Thoracic aorta endothelial cell (primary cell): ENCODE results near the gene ERVK3-1. TPM values are rescaled to one million over a fixed set of nuclear protein-coding genes. Genes with fewer than 3 reads are reported as not detected.

Source experiments
- small RNA-seq: library from RNA; depleted of rRNA; stranded (forward); fragments of <200 nt; gene quantifications from one replicate; pipeline ENCODE3, GENCODE V24; 2012
- total RNA-seq: library from RNA; depleted of rRNA; stranded (reverse); fragments of >200 nt; gene quantifications from 2 replicates; pipeline ENCODE4 v1.2.3, GENCODE V29; 2012

Gene ERVK3-1, protein sequence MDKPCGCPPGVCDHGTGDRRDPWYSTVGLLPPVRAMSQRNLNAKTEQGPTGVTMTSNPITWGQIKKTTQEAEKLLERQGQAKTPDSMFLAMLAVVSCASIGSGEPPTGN
- total RNA-seq, result 27.4 and 28.0 TPM in 2 replicates

DNA sequence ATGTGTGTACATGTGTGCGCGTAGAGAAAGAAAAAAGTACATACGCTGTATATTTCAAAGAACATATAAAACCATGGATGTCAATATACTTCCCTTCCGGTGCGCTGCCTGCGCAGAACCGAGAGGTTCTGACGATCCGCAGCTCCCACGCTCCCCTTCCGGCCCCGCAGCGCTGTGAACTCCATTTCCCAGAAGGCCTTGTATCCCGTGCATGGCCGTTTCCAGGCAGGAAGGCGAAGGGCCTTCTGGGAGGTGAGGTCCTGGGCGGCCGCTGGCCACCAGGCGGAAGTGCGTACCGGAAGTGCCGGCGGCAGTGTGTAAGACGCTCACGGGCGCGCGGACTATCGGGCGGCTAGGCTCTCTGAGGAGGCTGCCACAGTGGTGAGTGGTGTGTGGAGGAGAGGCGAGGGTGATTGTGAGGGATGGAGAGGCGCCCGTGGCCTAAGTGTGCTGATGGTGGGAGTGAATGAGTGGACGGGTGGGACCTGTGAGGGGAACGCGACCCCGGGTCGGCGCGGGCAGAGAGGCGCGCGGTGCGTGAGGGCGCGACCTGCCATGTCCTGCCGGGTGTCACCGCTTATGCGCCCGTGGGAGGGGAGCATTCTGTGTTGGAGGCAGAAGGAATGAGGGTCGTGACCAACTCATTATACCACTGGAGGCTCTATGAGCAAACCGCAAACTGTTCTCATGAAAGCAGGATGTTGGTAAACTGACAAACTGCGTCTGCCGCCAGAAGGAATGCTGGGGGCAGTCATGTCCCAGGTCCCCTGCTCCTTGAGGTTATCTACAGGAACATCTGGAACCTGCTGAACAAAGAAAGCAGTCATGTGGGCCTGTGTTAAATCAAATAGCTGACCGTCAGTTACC, at the start of gene ERVK3-1:
ERVK3-1 (plus strand) TSS at position 313 of the 867 bp plus-strand sequence. CDS start 6,792 bp downstream, outside the sequence.

DNA sequence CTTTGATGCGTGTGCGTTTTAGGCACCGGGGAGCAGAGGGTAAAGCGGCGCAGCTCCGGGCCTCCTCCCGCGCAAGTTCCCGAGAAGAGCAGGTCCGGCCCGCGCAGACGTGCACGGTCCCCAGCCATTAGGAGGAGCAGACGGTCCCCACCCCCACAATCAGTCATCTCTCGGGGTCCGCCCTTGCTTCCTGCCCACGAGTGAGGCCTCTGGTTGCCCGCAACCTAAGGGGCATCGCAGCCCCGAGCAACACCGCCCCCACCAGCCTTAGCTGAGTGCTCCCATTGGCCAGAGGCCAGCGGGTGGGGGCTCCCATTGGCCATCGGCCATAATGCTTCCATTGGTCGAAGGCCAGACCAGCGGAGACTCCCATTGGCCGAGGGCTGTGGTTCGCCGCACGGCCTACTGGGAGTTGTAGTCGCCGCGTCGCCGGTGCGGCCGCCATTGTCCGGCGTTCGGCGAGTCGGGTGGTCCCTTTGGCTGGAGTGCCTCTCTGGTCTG, 26.6 kb upstream of the ERVK3-1 start, which contains the start of gene ZNF8:
ZNF8 (plus strand) TSS at position 415 of the 501 bp plus-strand sequence. CDS start 127 bp downstream, outside the sequence.

DNA sequence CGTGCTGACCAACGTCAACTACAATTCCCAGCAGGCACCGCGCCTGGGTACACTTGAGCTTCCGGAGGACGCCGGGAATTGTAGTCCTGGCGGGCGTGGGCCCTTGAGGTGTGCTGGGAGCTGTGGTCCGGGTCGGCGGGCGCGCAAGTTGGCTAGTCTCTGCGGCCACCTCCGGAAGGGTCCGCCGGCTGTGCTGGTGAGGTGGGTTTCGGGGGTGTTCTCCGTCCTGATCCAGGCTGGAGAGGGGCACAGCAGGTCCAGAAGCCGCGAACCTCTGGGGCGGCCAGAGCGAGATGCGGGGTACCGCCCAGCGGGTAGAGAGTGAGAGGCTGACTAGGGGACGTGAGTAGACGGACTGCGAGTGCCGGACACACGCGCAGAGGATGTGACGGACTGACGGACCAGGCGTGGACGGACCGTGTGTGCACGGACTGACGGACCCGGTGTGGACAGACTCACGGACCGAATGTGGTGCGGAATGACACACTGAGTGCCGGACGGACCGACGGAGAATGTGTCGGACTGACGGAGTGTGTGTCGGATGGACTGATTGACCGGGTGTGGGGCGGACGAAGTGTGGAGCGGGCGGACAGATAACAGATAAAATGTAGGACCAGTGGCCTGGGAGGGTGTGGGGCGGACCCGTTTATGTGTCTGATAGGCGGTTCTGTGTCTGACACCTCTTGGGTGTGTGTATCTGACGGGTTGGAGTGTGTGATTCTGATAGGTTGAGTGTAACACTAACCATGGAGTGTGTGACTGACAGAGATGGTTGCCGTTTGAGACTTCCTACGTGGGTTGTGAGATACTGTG, 21.9 kb downstream of the ERVK3-1 start, which contains the start of gene ZSCAN22:
ZSCAN22 (plus strand) TSS at position 81 of the 813 bp plus-strand sequence. CDS start 7,809 bp downstream, outside the sequence.

DNA sequence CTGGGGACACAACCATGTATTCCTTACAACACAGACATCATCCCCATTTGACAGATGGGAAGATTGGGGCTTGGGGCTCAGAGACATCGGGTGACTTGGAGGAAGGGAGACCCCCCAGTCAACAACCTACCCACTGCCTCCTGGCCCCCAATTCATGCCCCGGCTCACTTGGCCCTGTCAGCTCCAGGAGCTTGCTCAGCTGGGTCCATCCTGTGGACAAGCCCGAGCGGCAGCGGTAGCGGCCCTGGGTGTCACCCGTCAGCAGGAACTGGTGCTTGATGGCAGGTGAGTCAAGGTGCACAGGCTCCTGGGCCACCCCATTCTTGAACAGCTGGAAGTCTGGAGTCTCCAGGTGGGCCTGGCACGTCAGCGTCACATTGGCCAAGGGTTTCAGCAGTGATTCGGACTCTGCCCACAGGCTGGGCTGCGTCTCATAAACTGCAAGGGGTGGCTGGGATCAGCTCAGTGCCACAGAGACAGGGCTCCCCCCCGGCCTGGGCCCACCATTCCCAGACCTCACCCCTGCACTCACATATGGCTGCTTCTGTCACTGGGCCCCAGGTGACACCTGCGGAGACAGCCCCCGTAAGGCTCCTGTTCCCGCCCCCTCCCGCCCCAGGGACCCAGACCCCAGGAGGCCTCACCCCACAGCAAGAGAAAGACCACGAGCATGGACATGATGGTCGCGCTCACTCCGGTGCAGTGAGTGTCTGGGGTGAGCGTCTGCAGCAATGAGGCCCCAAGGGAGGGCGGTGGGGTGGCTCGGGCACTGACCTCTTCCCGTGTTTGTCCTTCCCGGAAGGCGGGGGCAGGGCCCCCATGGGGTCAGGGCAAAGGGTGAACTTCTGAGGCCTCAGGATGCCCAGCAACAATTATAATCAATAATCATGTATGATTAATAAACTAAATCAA, 47.8 kb downstream of the ERVK3-1 start, which contains the start of gene A1BG:
A1BG (minus strand) TSS at position 733 of the 912 bp plus-strand sequence; CDS start at position 678, 55 bp downstream.

DNA sequence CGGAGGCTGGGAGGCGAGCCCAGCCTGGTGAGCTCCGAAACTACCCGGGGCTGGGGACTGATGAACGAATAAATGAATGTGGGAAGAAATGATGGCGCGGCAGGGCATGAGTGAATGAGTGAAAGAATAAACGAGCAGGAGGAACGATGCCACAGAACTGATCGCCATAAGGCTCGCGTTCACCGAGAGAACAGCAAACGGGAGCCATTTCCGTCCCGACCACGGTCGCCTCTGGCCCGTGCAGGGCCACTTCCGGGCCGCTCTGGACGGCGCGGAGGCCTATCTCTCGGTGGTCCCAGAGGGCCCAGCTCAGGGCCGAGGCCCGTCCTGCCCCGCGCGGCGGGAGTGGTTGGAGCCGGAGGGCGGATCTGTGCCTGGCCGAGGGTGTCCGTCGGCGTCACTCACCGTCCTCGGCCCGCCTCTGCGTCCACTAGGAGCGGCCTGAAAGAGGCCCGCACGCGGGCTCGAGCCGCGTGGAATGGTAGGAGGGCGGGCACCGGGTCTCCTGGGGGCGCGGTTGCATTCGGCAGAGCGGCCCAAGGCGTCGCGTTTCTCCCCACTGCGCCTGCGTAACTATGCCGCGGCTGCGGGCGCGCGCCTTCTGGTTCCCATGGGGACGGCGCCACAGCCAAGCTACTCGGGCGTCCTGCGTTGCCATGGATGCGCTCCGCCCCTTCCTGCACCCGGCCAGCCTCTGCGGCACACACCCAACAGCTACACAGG, 57.3 kb downstream of the ERVK3-1 start, which contains the start of gene ZNF497:
ZNF497 (minus strand) TSS at position 480 of the 723 bp plus-strand sequence. CDS start 5,116 bp downstream, outside the sequence.

Small RNA genes lying within 50 kb of the gene (small RNA-seq; reads per million reads assigned to genes)
- not detected for gene MIR6806
- not detected for gene RNA5SP473

Other genes with a start within 250 kb of the ERVK3-1 start
- gene ZNF135, start 246.1 kb upstream of the ERVK3-1 start, total RNA-seq, result 0.14 and 0.80 TPM in 2 replicates
- gene ZSCAN18, start 207.1 kb upstream of the ERVK3-1 start, total RNA-seq, result 13.9 and 17.6 TPM in 2 replicates
- 8.8 and 9.5 TPM in 2 replicates for gene ZNF329, start 154.6 kb upstream of the ERVK3-1 start, total RNA-seq
- gene ZNF274, start 122.3 kb upstream of the ERVK3-1 start, total RNA-seq, result 19.2 and 23.0 TPM in 2 replicates
- 54.0 and 61.5 TPM in 2 replicates for gene ZNF544, start 76.5 kb upstream of the ERVK3-1 start, total RNA-seq
- 6.9 and 8.0 TPM in 2 replicates for gene ZNF8, start 26.4 kb upstream of the ERVK3-1 start, total RNA-seq
- 2.9 and 3.2 TPM in 2 replicates for gene ZSCAN22, start 21.6 kb downstream of the ERVK3-1 start, total RNA-seq
- gene A1BG, start 48.1 kb downstream of the ERVK3-1 start, total RNA-seq, result 1.0 and 3.6 TPM in 2 replicates
- 0.36 and 0.40 TPM in 2 replicates for gene ZNF497, start 57.4 kb downstream of the ERVK3-1 start, total RNA-seq
- 0.57 and 1.2 TPM in 2 replicates for gene ZNF837, start 75.7 kb downstream of the ERVK3-1 start, total RNA-seq
- gene RPS5, start 81.9 kb downstream of the ERVK3-1 start, total RNA-seq, result 1,068 and 1,110 TPM in 2 replicates
- 0.14 and 0.27 TPM in 2 replicates for gene RNF225, start 90.3 kb downstream of the ERVK3-1 start, total RNA-seq
- gene ZNF584, start 103.3 kb downstream of the ERVK3-1 start, total RNA-seq, result 10.0 and 14.0 TPM in 2 replicates
- 5.5 and 6.7 TPM in 2 replicates for gene ZNF132, start 134.8 kb downstream of the ERVK3-1 start, total RNA-seq
- 6.8 and 8.8 TPM in 2 replicates for gene ZNF324B, start 146.2 kb downstream of the ERVK3-1 start, total RNA-seq
- gene ZNF324, start 161.7 kb downstream of the ERVK3-1 start, total RNA-seq, result 11.2 and 12.8 TPM in 2 replicates
- gene ZNF446, start 171.0 kb downstream of the ERVK3-1 start, total RNA-seq, result 5.3 and 5.7 TPM in 2 replicates
- gene SLC27A5, start 206.6 kb downstream of the ERVK3-1 start, total RNA-seq, result 7.8 and 8.0 TPM in 2 replicates
- gene ZBTB45, start 214.4 kb downstream of the ERVK3-1 start, total RNA-seq, result 7.6 and 10.2 TPM in 2 replicates
- gene TRIM28, start 238.7 kb downstream of the ERVK3-1 start, total RNA-seq, result 362 and 396 TPM in 2 replicates
- gene CHMP2A, start 249.7 kb downstream of the ERVK3-1 start, total RNA-seq, result 60.3 and 83.4 TPM in 2 replicates